HepG2 (cell line): Measurements from ENCODE around the gene MYLK2. TPM values are rescaled to one million over a fixed set of nuclear protein-coding genes. Genes with fewer than 3 reads are reported as not detected.

Source experiments
- ATM ChIP-seq: fragments of 450-650 bp; IDR thresholded peaks from 2 replicates; pipeline ENCODE4 v1.7.1; 2017; ENCODE audit warnings: mild to moderate bottlenecking, borderline replicate concordance
- FOSL1 ChIP-seq: sonication (generic); formaldehyde crosslinking; IDR thresholded peaks from 2 replicates; pipeline ENCODE4 v1.9.0; 2021; ENCODE audit warnings: missing genetic modification reagents, borderline replicate concordance
- HMGA1 ChIP-seq: sonication (generic); formaldehyde crosslinking; conservative IDR thresholded peaks from 2 replicates; pipeline ENCODE4 v1.4.0; 2020; ENCODE audit warnings: missing genetic modification reagents
- MAFK ChIP-seq, 2 experiments: IDR thresholded peaks in 1 of 2; conservative IDR thresholded peaks in 1 of 2; 2 replicates each; pipeline ENCODE4 v1.6.1; 2011; ENCODE audit warnings: improper control_type of control experiment in 2 of 2, low read length in 2 of 2
- MTA1 ChIP-seq: sonication (generic); formaldehyde crosslinking; IDR thresholded peaks from 2 replicates; pipeline ENCODE4 v1.4.0; 2020; ENCODE audit warnings: missing genetic modification reagents, mild to moderate bottlenecking, borderline replicate concordance
- NR2F1 ChIP-seq, 2 experiments: fragments of 450-650 bp in 1 of 2; formaldehyde crosslinking in 1 of 2; IDR thresholded peaks; 2 replicates each; pipeline versions ENCODE4 v1.5.0 to v1.6.1; 2016 to 2020; ENCODE audit warnings: mild to moderate bottlenecking in 1 of 2, missing compliant biosample characterization in 1 of 2, missing genetic modification reagents in 1 of 2, moderate library complexity in 1 of 2
- PHB2 ChIP-seq: fragments of 450-650 bp; IDR thresholded peaks from 2 replicates; pipeline ENCODE4 v1.6.1; 2018; ENCODE audit not compliant: partially characterized antibody
- POLR2A ChIP-seq, 2 experiments: IDR thresholded peaks; 2 replicates each; pipeline ENCODE4 v1.6.1; 2011; ENCODE audit warnings: low read depth in 2 of 2, low read length in 2 of 2, mild to moderate bottlenecking in 1 of 2, moderate library complexity in 1 of 2; ENCODE audit not compliant: insufficient read depth in 1 of 2
- SMYD3 ChIP-seq: sonication (generic); formaldehyde crosslinking; IDR thresholded peaks from 2 replicates; pipeline ENCODE4 v1.8.1; 2023; ENCODE audit warnings: mild to moderate bottlenecking, missing genetic modification reagents
- SNAI1 ChIP-seq: sonication (generic); formaldehyde crosslinking; IDR thresholded peaks from 2 replicates; pipeline ENCODE4 v1.5.0; 2020; ENCODE audit warnings: mild to moderate bottlenecking, missing genetic modification reagents, borderline replicate concordance
- TBX2 ChIP-seq: sonication (generic); formaldehyde crosslinking; IDR thresholded peaks from 2 replicates; pipeline ENCODE4 v1.5.0; 2020; ENCODE audit warnings: missing genetic modification reagents, mild to moderate bottlenecking, borderline replicate concordance
- U2AF2 ChIP-seq: fragments of 200-400 bp; formaldehyde crosslinking; IDR thresholded peaks from 2 replicates; pipeline ENCODE4 v1.6.1; 2017; ENCODE audit warnings: low read depth, mild to moderate bottlenecking, low read length
- ZNF225 ChIP-seq: sonication (generic); formaldehyde crosslinking; IDR thresholded peaks from 2 replicates; pipeline ENCODE4 v1.4.0; 2020; ENCODE audit warnings: mild to moderate bottlenecking, missing genetic modification reagents
- ZNF274 ChIP-seq: sonication (generic); formaldehyde crosslinking; IDR thresholded peaks from 2 replicates; pipeline ENCODE4 v1.5.1; 2020; ENCODE audit warnings: mild to moderate bottlenecking, missing genetic modification reagents
- ZNF34 ChIP-seq: sonication (generic); formaldehyde crosslinking; IDR thresholded peaks from 2 replicates; pipeline ENCODE4 v1.4.0; 2020; ENCODE audit warnings: mild to moderate bottlenecking, missing genetic modification reagents, borderline replicate concordance
- ZNF343 ChIP-seq: sonication (generic); formaldehyde crosslinking; IDR thresholded peaks from 2 replicates; pipeline ENCODE4 v1.4.0; 2020; ENCODE audit warnings: mild to moderate bottlenecking, missing genetic modification reagents
- ZNF382 ChIP-seq: sonication (generic); formaldehyde crosslinking; IDR thresholded peaks from 2 replicates; pipeline ENCODE4 v1.5.0; 2020; ENCODE audit warnings: missing genetic modification reagents, mild to moderate bottlenecking, borderline replicate concordance
- ZNF557 ChIP-seq: sonication (generic); formaldehyde crosslinking; IDR thresholded peaks from 2 replicates; pipeline ENCODE4 v1.4.0; 2020; ENCODE audit warnings: missing genetic modification reagents
- ZNF569 ChIP-seq: sonication (generic); formaldehyde crosslinking; IDR thresholded peaks from 2 replicates; pipeline ENCODE4 v1.5.0; 2020; ENCODE audit warnings: mild to moderate bottlenecking, missing genetic modification reagents, moderate library complexity, borderline replicate concordance
- ZNF615 ChIP-seq: sonication (generic); formaldehyde crosslinking; IDR thresholded peaks from 2 replicates; pipeline ENCODE4 v1.5.0; 2020; ENCODE audit warnings: mild to moderate bottlenecking, missing genetic modification reagents, borderline replicate concordance
- ZNF660 ChIP-seq: sonication (generic); formaldehyde crosslinking; IDR thresholded peaks from 2 replicates; pipeline ENCODE4 v1.5.1; 2020; ENCODE audit warnings: mild to moderate bottlenecking, low read depth, missing genetic modification reagents, borderline replicate concordance
- ZNF747 ChIP-seq: sonication (generic); formaldehyde crosslinking; IDR thresholded peaks from 2 replicates; pipeline ENCODE4 v1.8.1; 2023; ENCODE audit warnings: missing genetic modification reagents, mild to moderate bottlenecking, borderline replicate concordance
- ZNF772 ChIP-seq: sonication (generic); formaldehyde crosslinking; IDR thresholded peaks from 2 replicates; pipeline ENCODE4 v1.5.0; 2020; ENCODE audit warnings: mild to moderate bottlenecking, missing genetic modification reagents
- polyA plus RNA-seq, 8 experiments: library from polyadenylated mRNA; depleted of rRNA in 3 of 8; stranded (reverse) in 7 of 8; unstranded in 1 of 8; fragments of >200 nt; fragmentation: Illumina TruSeq in 4 of 8; extraction: Trizol in 4 of 8; gene quantifications; 2 replicates each; pipeline versions ENCODE4 v1.2.1 to v1.2.3, GENCODE V29; 2011 to 2016; ENCODE audit warnings: low read depth in 4 of 8, missing spikeins in 1 of 8, mixed read lengths in 1 of 8; ENCODE audit not compliant: insufficient read depth in 1 of 8
- total RNA-seq, 5 experiments: library from RNA; depleted of rRNA; stranded (reverse); fragments of >200 nt; fragmentation: Illumina TruSeq; extraction: Trizol; gene quantifications; 2 replicates each; pipeline ENCODE4 v1.2.3, GENCODE V29; 2016; ENCODE audit warnings: low read depth in 1 of 5
- TF ChIP-seq, protein P1 (sequence below): sonication (generic); formaldehyde crosslinking; IDR thresholded peaks from 2 replicates; pipeline ENCODE4 v1.5.0; 2020; ENCODE audit warnings: mild to moderate bottlenecking, missing genetic modification reagents
- TF ChIP-seq, protein P2 (sequence below): sonication (generic); formaldehyde crosslinking; IDR thresholded peaks from 2 replicates; pipeline ENCODE4 v1.4.0; 2020; ENCODE audit warnings: missing genetic modification reagents
- TF ChIP-seq, protein P3 (sequence below): sonication (generic); formaldehyde crosslinking; IDR thresholded peaks from 2 replicates; pipeline ENCODE4 v1.5.0; 2020; ENCODE audit warnings: missing genetic modification reagents, mild to moderate bottlenecking, borderline replicate concordance

The MYLK2 gene
- total and polyA plus RNA-seq, 2 of the 13 experiments (the other 11 are each of a cell fraction or from before 2014, with no cell fraction given), result 0.27 TPM; not detected in 1

DNA sequence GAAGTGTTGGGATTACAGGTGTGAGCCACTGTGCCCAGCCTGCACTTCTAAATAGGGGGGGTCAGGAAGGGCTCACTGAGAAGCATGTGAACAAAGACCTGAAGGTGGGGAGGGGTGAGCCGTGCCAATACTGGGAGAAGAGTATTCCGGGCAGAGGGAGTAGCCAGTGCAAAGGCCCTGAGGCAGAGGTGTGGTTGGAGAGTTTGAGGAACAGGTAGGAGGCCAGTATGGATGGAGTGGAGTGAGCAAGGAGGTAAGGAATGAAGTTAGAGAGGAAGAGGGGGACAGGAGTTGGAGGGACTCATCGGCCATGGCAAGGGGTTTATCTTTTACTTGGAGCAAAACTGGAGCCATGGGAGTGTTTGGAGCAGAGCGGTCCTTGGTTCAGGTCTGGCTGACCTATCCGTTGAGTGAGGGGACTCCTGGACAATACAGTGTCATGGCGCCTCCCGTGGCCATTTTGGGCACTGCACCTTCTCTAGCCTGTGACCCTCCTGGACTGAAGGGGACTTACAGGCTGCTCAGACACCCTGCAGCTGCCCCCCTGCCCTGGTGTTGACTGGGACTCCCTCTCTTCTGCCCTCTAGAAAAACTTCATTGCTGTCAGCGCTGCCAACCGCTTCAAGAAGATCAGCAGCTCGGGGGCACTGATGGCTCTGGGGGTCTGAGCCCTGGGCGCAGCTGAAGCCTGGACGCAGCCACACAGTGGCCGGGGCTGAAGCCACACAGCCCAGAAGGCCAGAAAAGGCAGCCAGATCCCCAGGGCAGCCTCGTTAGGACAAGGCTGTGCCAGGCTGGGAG lies 14.2 kb downstream of the MYLK2 start (continued):
- TF ChIP-seq ZNF382 (CRISPR knock-in tag) (no peak), TBX2 (peak; percentile 26; the same call in 1 of the 2 replicates), FOSL1 (no peak), ZNF747 (no peak), SMYD3 (CRISPR knock-in tag) (no peak), NR2F1 (CRISPR knock-in tag; IDR thresholded peaks at IDR 0.05) (no peak), ZNF615 (CRISPR knock-in tag) (no peak), U2AF2 (no peak), ZNF569 (CRISPR knock-in tag) (no peak), MTA1 (CRISPR knock-in tag) (no peak), ZNF557 (CRISPR knock-in tag) (no peak), POLR2A (IDR thresholded peaks at IDR 0.05; ENCODE audit: insufficient read depth in 1 of 2, low read depth in 2 of 2, low read length in 2 of 2) (no peak), MAFK (conservative IDR thresholded peaks at IDR 0.05 in 1 of 2, IDR thresholded peaks at IDR 0.05 in 1 of 2; ENCODE audit: low read length in 2 of 2) (no peak), SNAI1 (CRISPR knock-in tag) (no peak), ZNF34 (CRISPR knock-in tag) (no peak), PHB2 (no peak), ZNF660 (CRISPR knock-in tag) (no peak), ZNF772 (CRISPR knock-in tag) (no peak), HMGA1 (CRISPR knock-in tag) (no peak), ZNF225 (no peak), ZNF274 (CRISPR knock-in tag) (no peak), ATM (no peak), ZNF343 (no peak)
- TF ChIP-seq, protein P1, sequence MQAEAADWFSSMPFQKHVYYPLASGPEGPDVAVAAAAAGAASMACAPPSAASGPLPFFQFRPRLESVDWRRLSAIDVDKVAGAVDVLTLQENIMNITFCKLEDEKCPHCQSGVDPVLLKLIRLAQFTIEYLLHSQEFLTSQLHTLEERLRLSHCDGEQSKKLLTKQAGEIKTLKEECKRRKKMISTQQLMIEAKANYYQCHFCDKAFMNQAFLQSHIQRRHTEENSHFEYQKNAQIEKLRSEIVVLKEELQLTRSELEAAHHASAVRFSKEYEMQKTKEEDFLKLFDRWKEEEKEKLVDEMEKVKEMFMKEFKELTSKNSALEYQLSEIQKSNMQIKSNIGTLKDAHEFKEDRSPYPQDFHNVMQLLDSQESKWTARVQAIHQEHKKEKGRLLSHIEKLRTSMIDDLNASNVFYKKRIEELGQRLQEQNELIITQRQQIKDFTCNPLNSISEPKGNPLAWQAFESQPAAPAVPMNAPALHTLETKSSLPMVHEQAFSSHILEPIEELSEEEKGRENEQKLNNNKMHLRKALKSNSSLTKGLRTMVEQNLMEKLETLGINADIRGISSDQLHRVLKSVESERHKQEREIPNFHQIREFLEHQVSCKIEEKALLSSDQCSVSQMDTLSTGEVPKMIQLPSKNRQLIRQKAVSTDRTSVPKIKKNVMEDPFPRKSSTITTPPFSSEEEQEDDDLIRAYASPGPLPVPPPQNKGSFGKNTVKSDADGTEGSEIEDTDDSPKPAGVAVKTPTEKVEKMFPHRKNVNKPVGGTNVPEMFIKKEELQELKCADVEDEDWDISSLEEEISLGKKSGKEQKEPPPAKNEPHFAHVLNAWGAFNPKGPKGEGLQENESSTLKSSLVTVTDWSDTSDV, result no peak
- TF ChIP-seq, protein P2, sequence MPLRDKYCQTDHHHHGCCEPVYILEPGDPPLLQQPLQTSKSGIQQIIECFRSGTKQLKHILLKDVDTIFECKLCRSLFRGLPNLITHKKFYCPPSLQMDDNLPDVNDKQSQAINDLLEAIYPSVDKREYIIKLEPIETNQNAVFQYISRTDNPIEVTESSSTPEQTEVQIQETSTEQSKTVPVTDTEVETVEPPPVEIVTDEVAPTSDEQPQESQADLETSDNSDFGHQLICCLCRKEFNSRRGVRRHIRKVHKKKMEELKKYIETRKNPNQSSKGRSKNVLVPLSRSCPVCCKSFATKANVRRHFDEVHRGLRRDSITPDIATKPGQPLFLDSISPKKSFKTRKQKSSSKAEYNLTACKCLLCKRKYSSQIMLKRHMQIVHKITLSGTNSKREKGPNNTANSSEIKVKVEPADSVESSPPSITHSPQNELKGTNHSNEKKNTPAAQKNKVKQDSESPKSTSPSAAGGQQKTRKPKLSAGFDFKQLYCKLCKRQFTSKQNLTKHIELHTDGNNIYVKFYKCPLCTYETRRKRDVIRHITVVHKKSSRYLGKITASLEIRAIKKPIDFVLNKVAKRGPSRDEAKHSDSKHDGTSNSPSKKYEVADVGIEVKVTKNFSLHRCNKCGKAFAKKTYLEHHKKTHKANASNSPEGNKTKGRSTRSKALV (CRISPR knock-in tag), result no peak
- TF ChIP-seq, protein P3, sequence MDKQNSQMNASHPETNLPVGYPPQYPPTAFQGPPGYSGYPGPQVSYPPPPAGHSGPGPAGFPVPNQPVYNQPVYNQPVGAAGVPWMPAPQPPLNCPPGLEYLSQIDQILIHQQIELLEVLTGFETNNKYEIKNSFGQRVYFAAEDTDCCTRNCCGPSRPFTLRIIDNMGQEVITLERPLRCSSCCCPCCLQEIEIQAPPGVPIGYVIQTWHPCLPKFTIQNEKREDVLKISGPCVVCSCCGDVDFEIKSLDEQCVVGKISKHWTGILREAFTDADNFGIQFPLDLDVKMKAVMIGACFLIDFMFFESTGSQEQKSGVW, result no peak
